AG09309 (cell line): Measurements from ENCODE around the gene RAB3C.

ENCODE experiments used
- DNase-seq: peaks from one replicate; pipeline ENCODE4 v3.0.0-alpha.2; 2010; ENCODE audit warnings: low read depth
- H3K4me3 ChIP-seq: 2 replicates; pipeline ENCODE4 v1.5.1; 2011; ENCODE audit warnings: mild to moderate bottlenecking, low read depth, low read length, moderate library complexity; ENCODE audit not compliant: control insufficient read depth
- CTCF ChIP-seq: IDR thresholded peaks from 2 replicates; pipeline ENCODE4 v1.5.1; 2011; ENCODE audit warnings: mild to moderate bottlenecking, low read depth, low read length, inconsistent platforms; ENCODE audit not compliant: insufficient read depth, control insufficient read depth; ENCODE audit errors: missing control alignments

Gene RAB3C

GRCh38 chr5:58773744-58774441 is 191.0 kb downstream of the RAB3C start:
- no peak overlapping the region for H3K4me3 ChIP-seq
- no peak for DNase-seq
- no peak for TF ChIP-seq CTCF

GRCh38 chr5:58774937-58775336 is 192.1 kb downstream of the RAB3C start:
- DNase-seq: no peak
- no peak for TF ChIP-seq CTCF
- no peak overlapping the region for H3K4me3 ChIP-seq

GRCh38 chr5:58775701-58776262 is 192.9 kb downstream of the RAB3C start:
- TF ChIP-seq CTCF: no peak
- DNase-seq: no peak
- no peak overlapping the region for H3K4me3 ChIP-seq

GRCh38 chr5:58776559-58776958 is 193.7 kb downstream of the RAB3C start:
- no peak for DNase-seq
- no peak overlapping the region for H3K4me3 ChIP-seq
- TF ChIP-seq CTCF: no peak

GRCh38 chr5:58778888-58779287 is 196.0 kb downstream of the RAB3C start:
- DNase-seq: no peak
- TF ChIP-seq CTCF: no peak

GRCh38 chr5:58786035-58786434 is 203.2 kb downstream of the RAB3C start:
- no peak for TF ChIP-seq CTCF
- no peak for DNase-seq
- no peak overlapping the region for H3K4me3 ChIP-seq

More at GRCh38 chr5:58778888-58779287, 196.0 kb downstream of the RAB3C start:
- H3K4me3 ChIP-seq: no peak overlapping the region
